Measurements from ENCODE around the gene VRK1. TPM values are rescaled to one million over a fixed set of nuclear protein-coding genes. Genes with fewer than 3 reads are reported as not detected.

The VRK1 gene
- polyA plus RNA-seq, 4 donors = 4.0 to 17.5 (median 9.2) TPM

GRCh38 chr14:96793547-96793946 is 3.6 kb upstream of the VRK1 start:
- FAIRE-seq = no peak
- WGBS, 3 donors = 31 to 55% (median 42%) methylated on average over 6 of the region's 6 CpGs

GRCh38 chr14:96795109-96795828 is 1.9 kb upstream of the VRK1 start:
- WGBS, 3 donors = 71 to 76% (median 73%) methylated on average over 9 of the region's 9 CpGs
- no peak for FAIRE-seq

More at GRCh38 chr14:96793547-96793946, 3.6 kb upstream of the VRK1 start:
- DNase-seq = no peak
- no peak overlapping the region for H3K4me3 ChIP-seq (ENCODE audit: low read depth in 1 of 3, low read length in 3 of 3)
- H3K27ac ChIP-seq (ENCODE audit: low read depth in 1 of 3, low read length in 2 of 3) = no peak overlapping the region
- no peaks in the 10 kb centered on the region for H3K9me3 ChIP-seq (ENCODE audit: control insufficient read depth in 2 of 2, insufficient read depth in 1 of 2, low read depth in 1 of 2, low read length in 1 of 2)
- H3K27me3 ChIP-seq (ENCODE audit: control insufficient read depth in 3 of 3, insufficient read depth in 3 of 3, low read length in 3 of 3) = peaks cover 0 to 2% (median 1%) of the 10 kb centered on the region in 3 donors
- H3K4me1 ChIP-seq (ENCODE audit: control insufficient read depth in 3 of 3, insufficient read depth in 2 of 3, low read depth in 1 of 3, low read length in 2 of 3) = no peaks in the 10 kb centered on the region
- no peaks in the 10 kb centered on the region for H3K36me3 ChIP-seq (ENCODE audit: control insufficient read depth in 3 of 3, insufficient read depth in 2 of 3, low read depth in 1 of 3, low read length in 3 of 3)

GRCh38 chr14:96797582-96798349 is 584 bp downstream of the VRK1 start:
- peak overlapping the region in 1 of 3 donors; percentile 54 for H3K27ac ChIP-seq (ENCODE audit: low read depth in 1 of 3, low read length in 2 of 3)
- H3K4me1 ChIP-seq (ENCODE audit: control insufficient read depth in 3 of 3, insufficient read depth in 2 of 3, low read depth in 1 of 3, low read length in 2 of 3) = no peaks in the 10 kb centered on the region
- no peak for FAIRE-seq

More at GRCh38 chr14:96795109-96795828, 1.9 kb upstream of the VRK1 start:
- Histone ChIP-seq H3K27ac (ENCODE audit: low read depth in 1 of 3, low read length in 2 of 3) (no peak overlapping the region), H3K4me3 (ENCODE audit: low read depth in 1 of 3, low read length in 3 of 3) (no peak overlapping the region), H3K36me3 (ENCODE audit: control insufficient read depth in 3 of 3, insufficient read depth in 2 of 3, low read depth in 1 of 3, low read length in 3 of 3) (no peaks in the 10 kb centered on the region), H3K4me1 (ENCODE audit: control insufficient read depth in 3 of 3, insufficient read depth in 2 of 3, low read depth in 1 of 3, low read length in 2 of 3) (no peaks in the 10 kb centered on the region), H3K27me3 (ENCODE audit: control insufficient read depth in 3 of 3, insufficient read depth in 3 of 3, low read length in 3 of 3) (peaks cover 0 to 2% (median 1%) of the 10 kb centered on the region in 3 donors), H3K9me3 (ENCODE audit: control insufficient read depth in 2 of 2, insufficient read depth in 1 of 2, low read depth in 1 of 2, low read length in 1 of 2) (no peaks in the 10 kb centered on the region)
- no peak for DNase-seq

GRCh38 chr14:96798956-96799355 is 1.8 kb downstream of the VRK1 start:
- Histone ChIP-seq H3K27ac (ENCODE audit: low read depth in 1 of 3, low read length in 2 of 3) (no peak overlapping the region), H3K4me3 (ENCODE audit: low read depth in 1 of 3, low read length in 3 of 3) (no peak overlapping the region), H3K4me1 (ENCODE audit: control insufficient read depth in 3 of 3, insufficient read depth in 2 of 3, low read depth in 1 of 3, low read length in 2 of 3) (no peaks in the 10 kb centered on the region), H3K27me3 (ENCODE audit: control insufficient read depth in 3 of 3, insufficient read depth in 3 of 3, low read length in 3 of 3) (no peaks in the 10 kb centered on the region), H3K9me3 (ENCODE audit: control insufficient read depth in 2 of 2, insufficient read depth in 1 of 2, low read depth in 1 of 2, low read length in 1 of 2) (no peaks in the 10 kb centered on the region), H3K36me3 (ENCODE audit: control insufficient read depth in 3 of 3, insufficient read depth in 2 of 3, low read depth in 1 of 3, low read length in 3 of 3) (no peaks in the 10 kb centered on the region)
- FAIRE-seq (no peak), DNase-seq (no peak)
- WGBS, 3 donors = 58 to 78% (median 74%) methylated on average over 1 of the region's 1 CpG

More at GRCh38 chr14:96797582-96798349, 584 bp downstream of the VRK1 start:
- DNase-seq = peak; percentile 23 to 56
- H3K27me3 ChIP-seq (ENCODE audit: control insufficient read depth in 3 of 3, insufficient read depth in 3 of 3, low read length in 3 of 3) = no peaks in the 10 kb centered on the region
- H3K36me3 ChIP-seq (ENCODE audit: control insufficient read depth in 3 of 3, insufficient read depth in 2 of 3, low read depth in 1 of 3, low read length in 3 of 3) = no peaks in the 10 kb centered on the region
- H3K9me3 ChIP-seq (ENCODE audit: control insufficient read depth in 2 of 2, insufficient read depth in 1 of 2, low read depth in 1 of 2, low read length in 1 of 2) = no peaks in the 10 kb centered on the region
- WGBS, 3 donors = 0 to 1% (median 1%) methylated on average over 46 to 59 of the region's 59 CpGs
- peak overlapping the region; percentile 37 to 85 (median 78) for H3K4me3 ChIP-seq (ENCODE audit: low read depth in 1 of 3, low read length in 3 of 3)

- WGBS, 3 donors = 39 to 73% (median 59%) methylated on average over 7 of the region's 7 CpGs
- Histone ChIP-seq H3K4me3 (ENCODE audit: low read depth in 1 of 3, low read length in 3 of 3) (peak overlapping the region in 1 of 3 donors; percentile 7), H3K36me3 (ENCODE audit: control insufficient read depth in 3 of 3, insufficient read depth in 2 of 3, low read depth in 1 of 3, low read length in 3 of 3) (no peaks in the 10 kb centered on the region), H3K9me3 (ENCODE audit: control insufficient read depth in 2 of 2, insufficient read depth in 1 of 2, low read depth in 1 of 2, low read length in 1 of 2) (no peaks in the 10 kb centered on the region), H3K27ac (ENCODE audit: low read depth in 1 of 3, low read length in 2 of 3) (no peak overlapping the region), H3K27me3 (ENCODE audit: control insufficient read depth in 3 of 3, insufficient read depth in 3 of 3, low read length in 3 of 3) (no peaks in the 10 kb centered on the region), H3K4me1 (ENCODE audit: control insufficient read depth in 3 of 3, insufficient read depth in 2 of 3, low read depth in 1 of 3, low read length in 2 of 3) (no peaks in the 10 kb centered on the region)
- FAIRE-seq (no peak), DNase-seq (peak; percentile 23 to 52)
These were observed 2.4 kb downstream of the VRK1 start for GRCh38 chr14:96799489-96800054.

- Histone ChIP-seq H3K27ac (ENCODE audit: low read depth in 1 of 3, low read length in 2 of 3) (no peak overlapping the region), H3K27me3 (ENCODE audit: control insufficient read depth in 3 of 3, insufficient read depth in 3 of 3, low read length in 3 of 3) (no peaks in the 10 kb centered on the region), H3K4me3 (ENCODE audit: low read depth in 1 of 3, low read length in 3 of 3) (no peak overlapping the region), H3K4me1 (ENCODE audit: control insufficient read depth in 3 of 3, insufficient read depth in 2 of 3, low read depth in 1 of 3, low read length in 2 of 3) (no peaks in the 10 kb centered on the region), H3K9me3 (ENCODE audit: control insufficient read depth in 2 of 2, insufficient read depth in 1 of 2, low read depth in 1 of 2, low read length in 1 of 2) (no peaks in the 10 kb centered on the region), H3K36me3 (ENCODE audit: control insufficient read depth in 3 of 3, insufficient read depth in 2 of 3, low read depth in 1 of 3, low read length in 3 of 3) (no peaks in the 10 kb centered on the region)
- DNase-seq (no peak), FAIRE-seq (no peak)
- WGBS, 3 donors = 89 to 93% (median 92%) methylated on average over 5 of the region's 5 CpGs
These were observed 4.7 kb downstream of the VRK1 start for GRCh38 chr14:96801931-96802330.

- no peaks in the 10 kb centered on the region for H3K9me3 ChIP-seq (ENCODE audit: control insufficient read depth in 2 of 2, insufficient read depth in 1 of 2, low read depth in 1 of 2, low read length in 1 of 2)
- no peak overlapping the region for H3K27ac ChIP-seq (ENCODE audit: low read depth in 1 of 3, low read length in 2 of 3)
- H3K27me3 ChIP-seq (ENCODE audit: control insufficient read depth in 3 of 3, insufficient read depth in 3 of 3, low read length in 3 of 3) = no peaks in the 10 kb centered on the region
- no peaks in the 10 kb centered on the region for H3K4me1 ChIP-seq (ENCODE audit: control insufficient read depth in 3 of 3, insufficient read depth in 2 of 3, low read depth in 1 of 3, low read length in 2 of 3)
- no peaks in the 10 kb centered on the region for H3K36me3 ChIP-seq (ENCODE audit: control insufficient read depth in 3 of 3, insufficient read depth in 2 of 3, low read depth in 1 of 3, low read length in 3 of 3)
- WGBS, 3 donors = 96 to 100% (median 99%) methylated on average over 5 of the region's 5 CpGs
- DNase-seq = no peak
- no peak for FAIRE-seq
- H3K4me3 ChIP-seq (ENCODE audit: low read depth in 1 of 3, low read length in 3 of 3) = no peak overlapping the region
These were observed 5.8 kb downstream of the VRK1 start for GRCh38 chr14:96802963-96803362.

- H3K27me3 ChIP-seq (ENCODE audit: control insufficient read depth in 3 of 3, insufficient read depth in 3 of 3, low read length in 3 of 3) = no peaks in the 10 kb centered on the region
- H3K4me3 ChIP-seq (ENCODE audit: low read depth in 1 of 3, low read length in 3 of 3) = no peak overlapping the region
- 61 to 82% (median 75%) methylated on average over 2 of the region's 2 CpGs for WGBS, 3 donors
- H3K27ac ChIP-seq (ENCODE audit: low read depth in 1 of 3, low read length in 2 of 3) = no peak overlapping the region
- H3K9me3 ChIP-seq (ENCODE audit: control insufficient read depth in 2 of 2, insufficient read depth in 1 of 2, low read depth in 1 of 2, low read length in 1 of 2) = no peaks in the 10 kb centered on the region
- no peaks in the 10 kb centered on the region for H3K4me1 ChIP-seq (ENCODE audit: control insufficient read depth in 3 of 3, insufficient read depth in 2 of 3, low read depth in 1 of 3, low read length in 2 of 3)
- H3K36me3 ChIP-seq (ENCODE audit: control insufficient read depth in 3 of 3, insufficient read depth in 2 of 3, low read depth in 1 of 3, low read length in 3 of 3) = no peaks in the 10 kb centered on the region
- FAIRE-seq (no peak), DNase-seq (no peak)
These were observed 6.8 kb downstream of the VRK1 start for GRCh38 chr14:96803958-96804357.
